Gastroesophageal sphincter (tissue), 3 donors: ENCODE measurements around the gene COQ9.

ENCODE experiments used
- EP300 ChIP-seq: sonication (generic); formaldehyde crosslinking; IDR thresholded peaks from one replicate; pipeline ENCODE4 v1.6.1; 2017; ENCODE audit warnings: antibody characterized with exemption, mild to moderate bottlenecking
- POLR2A ChIP-seq, 2 donors: fragments of 450-650 bp; IDR thresholded peaks; one replicate each; pipeline ENCODE4 v1.6.1; 2017; ENCODE audit warnings: antibody characterized with exemption in 2 of 2, mild to moderate bottlenecking in 2 of 2, moderate library complexity in 1 of 2
- POLR2AphosphoS5 ChIP-seq: sonication (generic); formaldehyde crosslinking; IDR thresholded peaks from one replicate; pipeline ENCODE4 v1.6.1; 2017; ENCODE audit warnings: antibody characterized with exemption
- TF ChIP-seq, protein P1 (sequence below), 4 experiments: fragments of 200-600 bp in 2 of 4; fragments of 450-650 bp in 2 of 4; sonication (generic) in 1 of 4; IDR thresholded peaks; one replicate each; pipeline ENCODE4 v1.5.1; 2017 to 2019; ENCODE audit warnings: antibody characterized with exemption in 4 of 4, mild to moderate bottlenecking in 2 of 4, moderate library complexity in 2 of 4

DNA sequence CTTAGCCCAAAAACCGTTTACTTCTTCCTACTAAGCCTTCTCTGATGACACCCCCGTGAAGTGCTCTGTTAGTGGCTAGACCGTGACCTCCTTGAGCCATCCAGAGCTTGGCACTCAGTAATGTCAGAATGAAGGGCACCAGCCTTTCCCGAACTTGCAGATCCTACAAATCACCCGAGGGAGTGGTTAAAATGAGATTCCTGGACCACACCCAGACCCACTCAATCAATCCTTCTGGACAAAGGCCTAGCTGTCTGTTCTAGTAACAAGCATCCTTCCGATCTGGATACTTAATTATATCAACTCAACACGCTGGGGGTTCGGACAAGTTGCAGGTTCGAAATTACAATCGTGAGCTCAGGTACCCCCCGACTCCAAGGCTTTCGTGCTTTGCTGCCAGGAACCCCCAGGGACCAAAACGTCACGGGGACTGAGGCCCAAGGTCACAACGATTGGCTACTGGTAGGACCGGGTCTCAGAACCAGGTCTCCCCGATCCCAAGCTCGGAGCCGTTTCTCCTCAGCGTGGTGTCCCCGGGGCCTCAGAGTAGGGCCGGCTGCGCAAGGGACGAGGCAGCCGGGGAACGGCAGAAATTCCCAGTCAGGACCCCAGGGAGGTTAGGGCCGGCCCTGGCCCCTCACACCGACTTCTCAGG is 621 bp upstream of the COQ9 start:
- no peak for TF ChIP-seq POLR2AphosphoS5
- TF ChIP-seq POLR2A (IDR thresholded peaks at IDR 0.05) = no peak
- TF ChIP-seq, protein P1, sequence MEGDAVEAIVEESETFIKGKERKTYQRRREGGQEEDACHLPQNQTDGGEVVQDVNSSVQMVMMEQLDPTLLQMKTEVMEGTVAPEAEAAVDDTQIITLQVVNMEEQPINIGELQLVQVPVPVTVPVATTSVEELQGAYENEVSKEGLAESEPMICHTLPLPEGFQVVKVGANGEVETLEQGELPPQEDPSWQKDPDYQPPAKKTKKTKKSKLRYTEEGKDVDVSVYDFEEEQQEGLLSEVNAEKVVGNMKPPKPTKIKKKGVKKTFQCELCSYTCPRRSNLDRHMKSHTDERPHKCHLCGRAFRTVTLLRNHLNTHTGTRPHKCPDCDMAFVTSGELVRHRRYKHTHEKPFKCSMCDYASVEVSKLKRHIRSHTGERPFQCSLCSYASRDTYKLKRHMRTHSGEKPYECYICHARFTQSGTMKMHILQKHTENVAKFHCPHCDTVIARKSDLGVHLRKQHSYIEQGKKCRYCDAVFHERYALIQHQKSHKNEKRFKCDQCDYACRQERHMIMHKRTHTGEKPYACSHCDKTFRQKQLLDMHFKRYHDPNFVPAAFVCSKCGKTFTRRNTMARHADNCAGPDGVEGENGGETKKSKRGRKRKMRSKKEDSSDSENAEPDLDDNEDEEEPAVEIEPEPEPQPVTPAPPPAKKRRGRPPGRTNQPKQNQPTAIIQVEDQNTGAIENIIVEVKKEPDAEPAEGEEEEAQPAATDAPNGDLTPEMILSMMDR (IDR thresholded peaks at IDR 0.05) = no peak
- TF ChIP-seq EP300 = no peak
